GM23248 (cell line): Measurements from ENCODE around the gene CXCL1. TPM values are rescaled to one million over a fixed set of nuclear protein-coding genes. Genes with fewer than 3 reads are reported as not detected.
A peak's percentile ranks its signal among the peaks of the same experiment; 100 is the strongest.

Experiments used
- DNase-seq: peaks from one replicate; pipeline ENCODE4 v3.0.0-alpha.2; 2015
- H2AFZ ChIP-seq: fragments of 200-600 bp; sonication (generic); 2 replicates; pipeline ENCODE4 v1.6.1; 2016; ENCODE audit warnings: antibody characterized with exemption
- H3F3A ChIP-seq: fragments of 200-600 bp; sonication (generic); 2 replicates; pipeline ENCODE4 v1.6.1; 2016; ENCODE audit warnings: mild to moderate bottlenecking, antibody characterized with exemption, mixed run types; ENCODE audit not compliant: insufficient read depth
- H3K27ac ChIP-seq: fragments of 200-600 bp; sonication (generic); 2 replicates; pipeline ENCODE4 v1.5.1; 2016; ENCODE audit warnings: mild to moderate bottlenecking
- H3K27me3 ChIP-seq: fragments of 200-600 bp; sonication (generic); replicated peaks from 2 replicates; pipeline ENCODE4 v1.6.1; 2016; ENCODE audit warnings: mild to moderate bottlenecking; ENCODE audit not compliant: insufficient read depth
- H3K36me3 ChIP-seq: fragments of 200-600 bp; sonication (generic); 2 replicates; pipeline ENCODE4 v1.6.1; 2016; ENCODE audit warnings: low read depth, mild to moderate bottlenecking
- H3K4me1 ChIP-seq: fragments of 200-600 bp; sonication (generic); 2 replicates; pipeline ENCODE4 v1.6.1; 2016; ENCODE audit warnings: mild to moderate bottlenecking; ENCODE audit not compliant: insufficient read depth
- H3K4me2 ChIP-seq: fragments of 200-600 bp; sonication (generic); one replicate; pipeline ENCODE4 v1.6.1; 2016; ENCODE audit warnings: mild to moderate bottlenecking; ENCODE audit not compliant: unreplicated experiment
- H3K4me3 ChIP-seq: fragments of 200-600 bp; sonication (generic); 2 replicates; pipeline ENCODE4 v1.5.1; 2016; ENCODE audit warnings: mild to moderate bottlenecking
- H3K79me2 ChIP-seq: fragments of 200-600 bp; sonication (generic); 2 replicates; pipeline ENCODE4 v1.6.1; 2016; ENCODE audit warnings: mild to moderate bottlenecking; ENCODE audit not compliant: insufficient read depth
- H3K9ac ChIP-seq: fragments of 200-600 bp; sonication (generic); 2 replicates; pipeline ENCODE4 v1.6.1; 2016; ENCODE audit warnings: mild to moderate bottlenecking
- H3K9me2 ChIP-seq: fragments of 200-600 bp; sonication (generic); 2 replicates; pipeline ENCODE4 v1.6.1; 2016; ENCODE audit warnings: mixed run types, mild to moderate bottlenecking, moderate library complexity; ENCODE audit not compliant: insufficient read depth
- H3K9me3 ChIP-seq: fragments of 200-600 bp; sonication (generic); one replicate; pipeline ENCODE4 v1.6.1; 2017; ENCODE audit warnings: low read depth
- H4K20me1 ChIP-seq: fragments of 200-600 bp; sonication (generic); 2 replicates; pipeline ENCODE4 v1.6.0; 2016; ENCODE audit not compliant: insufficient read depth
- EZH2 ChIP-seq: fragments of 200-600 bp; sonication (generic); IDR thresholded peaks from 2 replicates; pipeline ENCODE4 v1.6.1; 2018; ENCODE audit warnings: antibody characterized with exemption, mild to moderate bottlenecking; ENCODE audit not compliant: insufficient read depth, poor library complexity, severe bottlenecking
- EZH2phosphoT487 ChIP-seq: fragments of 200-600 bp; sonication (generic); IDR thresholded peaks from 2 replicates; pipeline ENCODE4 v1.6.1; 2018; ENCODE audit warnings: antibody characterized with exemption, moderate library complexity, mild to moderate bottlenecking, low read depth; ENCODE audit not compliant: insufficient read depth
- WGBS, 2 experiments: methylation state at CpG; one replicate each; pipeline ENCODE4 v1.1.6; 2015 to 2017; ENCODE audit warnings: low lambda C conversion rate in 2 of 2, low coverage in 1 of 2; ENCODE audit errors: missing lambda C conversion rate in 2 of 2; 5-methylcytosine and 5-hydroxymethylcytosine counted together
- in situ Hi-C: fragments of 300-500 bp; cut with MboI; formaldehyde crosslinking; loops from 2 replicates; pipeline ENCODE4 v1.15.0; 2020
- polyA plus RNA-seq: library from polyadenylated mRNA; unstranded; fragments of >200 nt; fragmentation: Nextera tagmentation; extraction: Ambion mirVana; gene quantifications from 2 replicates; pipeline ENCODE4 v1.2.1, GENCODE V29; 2016
- total RNA-seq: library from RNA; depleted of rRNA; stranded (reverse); fragments of >200 nt; shearing (Covaris generic); gene quantifications from 2 replicates; pipeline ENCODE4 v1.2.3, GENCODE V29; 2014

The CXCL1 gene
- total and polyA plus RNA-seq, 2 experiments from 2014 or later, result 12.6 to 14.8 TPM

DNA sequence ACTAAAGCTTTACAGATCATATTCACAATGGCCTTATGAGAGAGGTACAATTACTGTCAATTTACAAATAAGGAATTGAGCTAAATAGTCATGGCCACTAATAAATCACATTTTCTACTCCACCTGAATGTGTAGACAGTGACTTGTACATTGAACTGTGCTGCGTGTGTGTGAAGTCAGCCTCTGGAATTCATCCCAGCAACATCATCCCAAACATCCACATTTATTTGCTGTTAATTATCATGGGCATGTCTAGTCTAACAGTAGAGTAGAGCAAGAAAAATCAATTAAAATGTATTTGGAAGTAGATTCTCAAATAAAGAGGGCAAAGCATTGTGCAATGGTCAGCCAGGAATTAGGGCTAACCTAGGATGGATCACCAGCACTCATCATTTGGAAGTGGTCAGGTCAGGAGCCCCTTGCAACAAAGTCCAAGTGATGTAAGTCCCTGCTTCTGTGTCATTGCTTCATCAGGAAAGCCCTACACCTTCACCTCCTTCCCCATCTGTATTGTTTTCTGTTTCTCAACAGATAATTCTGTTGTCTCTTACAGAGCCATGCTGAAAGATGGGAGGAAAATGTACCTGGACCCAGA is 20.9 kb upstream of the CXCL1 start:
- Histone ChIP-seq H3K27me3 (no peaks in the 10 kb centered on the region), H3K36me3 (no peaks in the 10 kb centered on the region), H3K9me3 (no peaks in the 10 kb centered on the region), H3K9ac (no peak overlapping the region), H3K4me2 (no peak overlapping the region), H3F3A (peaks cover 9% of the 10 kb centered on the region), H3K4me3 (no peak overlapping the region), H3K79me2 (no peaks in the 10 kb centered on the region), H2AFZ (no peak overlapping the region), H4K20me1 (no peaks in the 10 kb centered on the region), H3K27ac (no peak overlapping the region), H3K4me1 (peaks cover 17% of the 10 kb centered on the region), H3K9me2 (no peaks in the 10 kb centered on the region)
- in situ Hi-C loops, result no loop called here
- no peak for DNase-seq
- WGBS, 2 experiments, result 21 to 39% methylated on average over 1 of the region's 1 CpG
- no peak for TF ChIP-seq EZH2
- no peak for TF ChIP-seq EZH2phosphoT487

DNA sequence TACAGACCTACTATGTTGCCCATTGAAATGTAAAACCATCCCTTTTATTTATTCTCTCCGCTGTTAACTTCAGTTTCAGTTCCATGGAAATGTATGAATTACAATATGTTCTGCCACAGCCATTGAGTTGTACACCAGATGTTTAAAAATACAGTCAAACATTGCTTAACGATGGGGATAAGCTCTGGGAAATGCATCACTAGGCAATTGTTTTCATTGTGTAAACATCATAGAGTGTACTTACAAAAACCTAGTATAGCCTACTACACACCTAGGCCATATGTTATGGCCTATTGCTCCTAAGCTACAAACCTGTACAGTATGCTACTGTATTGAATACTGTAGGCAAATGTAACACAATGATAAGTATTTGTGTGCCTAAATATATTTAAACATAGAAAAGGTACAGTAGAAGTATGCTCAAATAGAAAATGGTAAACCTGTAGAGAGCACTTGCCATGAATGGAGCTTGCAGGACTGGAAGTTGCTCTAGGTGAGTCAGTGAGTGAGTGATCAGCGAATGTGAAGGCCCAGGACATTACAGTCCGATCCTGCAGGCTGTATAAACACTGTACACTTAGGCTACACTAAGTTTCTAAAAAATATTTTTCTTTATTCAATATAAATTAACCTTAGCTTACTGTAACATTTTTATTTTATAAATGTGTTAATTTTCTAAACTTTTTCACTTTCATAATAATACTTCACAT is 18.8 kb upstream of the CXCL1 start:
- in situ Hi-C loops, result no loop called here

DNA sequence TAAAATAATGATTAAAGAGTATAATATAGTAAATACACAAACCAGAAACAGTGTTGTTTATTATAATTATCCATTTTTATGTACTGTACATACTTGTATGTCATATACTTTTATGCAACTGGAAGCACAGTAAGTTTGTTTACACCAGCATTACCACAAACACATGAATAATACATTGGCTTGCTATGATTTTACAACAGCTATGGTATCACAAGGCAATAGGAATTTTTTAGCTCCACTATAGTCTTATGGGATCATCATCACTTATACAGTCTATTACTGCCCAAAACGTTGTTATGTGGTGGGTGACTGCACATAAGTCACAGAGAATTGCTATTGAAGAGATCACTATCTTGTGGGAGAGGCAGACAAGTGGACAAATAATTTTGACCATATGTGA is 17.9 kb upstream of the CXCL1 start:
- Histone ChIP-seq H3K9me2 (no peaks in the 10 kb centered on the region), H3F3A (peaks cover 11% of the 10 kb centered on the region), H2AFZ (no peak overlapping the region), H3K36me3 (no peaks in the 10 kb centered on the region), H3K27ac (no peak overlapping the region), H3K4me3 (no peak overlapping the region), H3K9ac (no peak overlapping the region), H3K9me3 (no peaks in the 10 kb centered on the region), H3K27me3 (no peaks in the 10 kb centered on the region), H4K20me1 (no peaks in the 10 kb centered on the region), H3K4me2 (no peak overlapping the region), H3K79me2 (no peaks in the 10 kb centered on the region), H3K4me1 (peaks cover 5% of the 10 kb centered on the region)
- 34 to 50% methylated on average over 1 of the region's 1 CpG for WGBS, 2 experiments
- in situ Hi-C loops, result no loop called here
- TF ChIP-seq EZH2phosphoT487 (no peak), EZH2 (no peak)
- DNase-seq, result no peak

More for the DNA sequence above, 18.8 kb upstream of the CXCL1 start:
- Histone ChIP-seq H3K4me1 (no peaks in the 10 kb centered on the region), H3K4me3 (no peak overlapping the region), H3K36me3 (no peaks in the 10 kb centered on the region), H3K9me3 (no peaks in the 10 kb centered on the region), H3K4me2 (no peak overlapping the region), H4K20me1 (no peaks in the 10 kb centered on the region), H2AFZ (no peak overlapping the region), H3K79me2 (no peaks in the 10 kb centered on the region), H3F3A (0 out of 2 replicates have a peak, but pooled peaks cover 2% of the 10 kb centered on the region), H3K9me2 (no peaks in the 10 kb centered on the region), H3K27me3 (no peaks in the 10 kb centered on the region), H3K9ac (no peak overlapping the region), H3K27ac (no peak overlapping the region)
- TF ChIP-seq EZH2 (no peak), EZH2phosphoT487 (no peak)
- DNase-seq, result no peak
- WGBS, 2 experiments, result 76 to 83% methylated on average over 4 of the region's 4 CpGs

DNA sequence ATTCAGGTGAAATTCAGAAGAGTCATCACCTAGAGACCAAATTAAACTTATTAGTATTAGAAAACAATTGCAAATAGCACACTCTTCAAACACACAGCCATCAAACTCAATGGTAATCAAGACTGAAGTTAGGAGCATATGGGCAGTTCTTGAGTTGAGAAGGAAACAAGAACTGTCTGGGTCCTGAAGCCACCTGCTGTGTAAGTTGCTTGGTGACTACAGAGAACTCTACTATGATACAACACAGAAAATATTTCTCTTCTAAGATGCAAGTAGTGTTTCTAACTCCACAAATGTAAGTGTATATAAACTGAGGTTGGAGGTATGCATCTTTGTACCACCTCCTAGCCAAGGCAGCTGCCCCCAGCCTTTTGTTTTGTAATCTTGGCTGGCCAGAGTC is 16.4 kb upstream of the CXCL1 start:
- Histone ChIP-seq H3K4me1 (peaks cover 11% of the 10 kb centered on the region), H3K27me3 (no peaks in the 10 kb centered on the region), H3K9ac (no peak overlapping the region), H3K9me2 (no peaks in the 10 kb centered on the region), H3K79me2 (no peaks in the 10 kb centered on the region), H3K36me3 (no peaks in the 10 kb centered on the region), H3K4me3 (peak overlapping the region; percentile 44; the same call in 1 of the 2 replicates), H3F3A (peaks cover 20% of the 10 kb centered on the region), H2AFZ (peak overlapping the region; percentile 54), H3K4me2 (peak overlapping the region; percentile 32), H3K27ac (no peak overlapping the region), H4K20me1 (no peaks in the 10 kb centered on the region), H3K9me3 (no peaks in the 10 kb centered on the region)
- in situ Hi-C loops, result no loop called here
- TF ChIP-seq EZH2 (no peak), EZH2phosphoT487 (no peak)
- DNase-seq, result no peak
